Stimulated activated CD8-positive, alpha-beta memory T cell treated with anti-CD3 and anti-CD28 coated beads, Interleukin-4, amount 100 ng/mL, for 4 hours (primary cell): Measurements from ENCODE around the gene NT5DC3.
"Not testable (repeated sequence)": the region's sequence is repeated elsewhere in the genome, so short reads cannot be mapped to it uniquely, and the experiment has no call there.

Experiments
- DNase-seq, 2 donors: peaks; one replicate each; pipeline ENCODE4 v3.0.0-alpha.2; 2020; ENCODE audit warnings: low read depth in 2 of 2, low spot score in 1 of 2

The NT5DC3 gene

DNA sequence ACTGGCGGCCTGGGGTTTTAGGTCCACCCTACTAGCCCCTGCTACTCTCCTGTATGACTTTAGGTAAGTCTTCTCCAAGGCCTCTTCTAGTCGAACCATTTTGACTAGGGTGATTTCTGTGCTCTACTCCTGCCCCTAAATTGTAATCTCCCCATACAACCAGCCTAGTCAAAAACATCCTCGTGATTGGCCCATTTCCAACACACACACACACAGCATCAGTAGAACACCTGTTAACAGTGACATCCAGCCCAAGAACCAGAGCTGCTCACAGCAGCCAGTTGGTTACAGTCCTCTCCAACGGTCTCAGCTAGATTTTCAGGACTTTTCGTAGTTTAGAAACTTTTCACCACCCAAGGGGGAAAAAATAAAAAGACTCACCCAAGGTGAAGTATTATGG, 30.9 kb downstream of the NT5DC3 start:
- no peak for DNase-seq

DNA sequence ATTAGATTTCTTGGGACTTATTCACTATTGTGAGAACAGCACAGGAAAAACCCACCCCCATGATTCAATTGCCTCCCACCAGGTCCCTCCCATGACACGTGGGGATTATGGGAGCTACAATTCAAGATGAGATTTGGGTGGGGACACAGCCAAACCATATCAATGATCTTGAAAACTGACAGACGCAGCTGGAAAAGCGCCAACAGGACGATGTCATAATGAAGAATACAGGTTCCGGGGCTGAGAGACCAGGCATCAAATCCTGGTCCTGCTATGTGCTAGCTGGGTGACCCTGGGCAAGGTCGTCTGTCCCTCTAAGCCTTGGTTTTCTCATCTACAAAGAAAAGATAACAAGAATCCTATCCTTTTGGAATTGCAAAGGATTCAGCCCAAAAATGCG, 31.4 kb downstream of the NT5DC3 start:
- not testable (repeated sequence) for DNase-seq

DNA sequence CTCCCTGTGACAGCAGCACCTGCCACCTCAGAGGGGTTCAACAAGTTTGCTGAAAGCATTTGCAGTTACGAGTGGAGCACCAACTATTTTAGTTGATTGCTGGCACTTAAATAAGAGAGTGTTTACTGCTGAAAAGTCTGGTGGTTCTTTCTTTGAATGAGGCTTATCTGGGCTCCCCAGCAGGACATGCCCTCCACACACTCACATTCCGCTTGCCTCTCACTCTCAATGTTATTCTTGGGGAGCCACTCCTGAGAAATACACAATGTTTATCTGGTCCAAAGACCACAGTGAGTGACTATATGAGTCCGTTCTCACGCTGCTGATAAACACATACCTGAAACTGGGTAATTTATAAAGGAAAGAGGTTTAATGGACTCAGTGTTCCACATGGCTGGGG, 31.9 kb downstream of the NT5DC3 start:
- DNase-seq, result no peak

DNA sequence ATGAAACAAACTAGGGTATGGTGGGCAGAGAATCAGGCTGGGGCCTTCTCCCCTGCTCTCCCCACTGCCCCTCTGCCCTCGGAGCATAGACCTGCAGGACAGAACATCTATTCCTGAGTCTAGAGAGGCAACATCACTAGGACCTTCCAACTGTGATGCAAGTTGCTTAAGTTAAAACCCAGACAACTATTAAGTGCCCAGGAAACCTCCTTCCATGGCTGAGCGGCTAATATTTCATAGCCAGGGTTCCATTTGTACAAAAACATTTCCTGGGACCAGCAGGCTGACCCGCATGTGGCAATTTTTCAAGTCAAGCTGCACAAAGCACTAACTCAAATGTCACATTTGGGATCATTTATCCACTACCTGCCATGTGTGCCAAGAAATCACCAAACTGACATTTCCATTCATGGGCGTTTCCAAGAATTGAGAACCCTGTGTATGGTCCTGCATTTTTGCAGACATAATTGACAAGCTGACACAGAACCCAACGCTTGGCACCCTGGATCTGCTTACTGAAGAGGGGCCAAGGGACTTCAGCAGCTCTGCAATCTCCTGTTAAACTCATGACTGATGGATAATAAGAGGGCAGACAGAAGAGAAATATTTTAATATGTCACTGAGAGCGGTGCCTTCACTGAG, 32.7 kb downstream of the NT5DC3 start:
- DNase-seq, result no peak

DNA sequence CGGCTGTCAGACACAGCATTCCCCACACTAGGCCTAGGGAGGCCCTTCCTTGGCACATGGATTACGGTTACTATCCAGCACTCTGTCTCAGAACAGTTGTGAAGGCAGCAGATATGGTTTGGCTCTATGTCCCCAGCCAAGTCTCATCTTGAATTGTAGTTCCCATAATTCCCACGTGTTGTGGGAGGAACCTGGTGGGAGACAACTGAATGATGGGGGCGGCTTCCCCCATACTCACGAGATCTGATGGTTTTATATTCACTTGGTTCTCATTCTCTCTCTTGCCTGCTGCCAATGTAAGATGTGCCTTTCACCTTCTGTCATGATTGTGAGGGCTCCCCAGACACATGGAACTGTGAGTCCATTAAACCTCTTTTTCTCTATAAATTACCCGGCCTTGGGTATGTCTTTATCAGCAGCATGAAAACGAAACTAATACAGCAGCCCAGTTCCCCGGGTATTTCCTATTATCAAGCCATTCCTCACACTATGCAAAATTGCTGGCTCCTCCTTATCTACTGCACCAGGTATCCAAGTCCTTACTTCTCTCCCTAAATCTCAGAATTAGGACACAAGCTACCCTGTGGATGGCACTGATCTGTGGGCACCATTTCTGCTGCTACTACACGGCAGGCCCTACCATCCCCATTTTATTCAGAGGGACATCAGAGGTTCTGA, 33.3 kb downstream of the NT5DC3 start:
- no peak for DNase-seq

DNA sequence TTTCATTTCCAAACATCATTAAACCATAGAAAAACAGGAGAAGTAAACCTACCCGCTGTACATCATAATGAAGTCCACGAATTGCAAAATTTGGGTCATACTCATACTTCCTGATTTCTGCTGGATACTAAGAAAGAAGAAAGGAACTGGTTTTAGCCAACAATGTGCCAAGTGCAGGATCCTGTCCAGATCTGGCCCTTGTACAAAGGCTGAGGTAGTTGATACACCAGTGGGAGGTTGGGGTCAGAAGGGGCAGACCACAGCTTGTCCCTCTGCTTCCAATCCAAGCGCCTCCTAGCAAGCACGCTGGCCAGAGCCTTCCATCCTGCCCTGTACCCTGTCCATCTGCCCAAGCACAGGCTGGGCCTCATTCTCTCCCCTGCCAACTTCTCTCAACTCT, 34.2 kb downstream of the NT5DC3 start:
- DNase-seq, result no peak

DNA sequence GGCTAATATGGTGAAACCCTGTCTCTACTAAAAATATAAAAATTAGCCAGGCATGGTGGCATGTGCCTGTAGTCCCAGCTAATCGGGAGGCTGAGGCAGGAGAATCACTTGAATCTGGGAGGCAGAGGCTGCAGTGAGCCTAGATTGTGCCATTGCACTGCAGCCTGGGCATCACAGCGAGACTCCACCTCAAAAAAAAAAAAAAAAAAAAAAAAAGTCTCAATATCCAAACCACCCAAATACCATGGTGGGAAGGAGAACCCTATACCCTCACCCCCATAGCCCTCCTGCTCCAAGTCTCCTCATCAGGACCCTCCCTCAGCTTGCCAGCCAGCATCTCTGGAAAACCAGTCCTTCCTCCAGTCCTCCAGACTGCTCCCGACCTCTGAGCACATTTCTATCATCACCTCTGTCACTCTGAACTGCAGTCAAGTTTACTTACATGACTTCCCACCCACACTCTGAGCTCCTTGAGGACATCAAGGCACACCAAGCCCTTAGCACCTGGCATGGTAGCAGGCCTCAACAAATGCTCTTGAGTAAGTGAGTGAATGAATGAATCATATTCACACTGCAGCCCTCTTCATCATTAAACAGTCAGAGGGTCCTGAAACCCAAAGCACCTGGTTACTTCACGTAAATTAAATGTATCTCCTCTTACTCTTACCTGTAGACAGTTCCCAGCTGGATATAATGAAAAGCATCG, 35.2 kb downstream of the NT5DC3 start:
- no peak for DNase-seq

DNA sequence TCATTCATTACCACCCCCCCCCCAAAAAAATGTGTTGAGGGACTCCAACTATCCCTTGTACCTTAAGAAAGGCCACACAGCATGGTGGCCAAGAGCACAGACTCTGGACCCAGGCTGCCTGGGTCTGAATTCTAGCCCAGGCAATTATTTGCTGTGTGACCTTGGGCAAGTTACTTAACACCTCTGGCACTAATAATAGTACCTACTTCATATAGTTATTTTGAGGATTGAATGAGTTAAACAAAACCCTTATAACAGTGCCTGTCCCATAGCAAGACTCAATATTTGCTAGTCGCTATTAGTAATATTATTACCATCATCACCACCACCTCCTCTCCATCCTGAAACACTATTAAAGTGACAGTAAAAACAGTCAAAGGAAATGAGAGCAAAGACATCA, 37.2 kb downstream of the NT5DC3 start:
- no peak for DNase-seq

DNA sequence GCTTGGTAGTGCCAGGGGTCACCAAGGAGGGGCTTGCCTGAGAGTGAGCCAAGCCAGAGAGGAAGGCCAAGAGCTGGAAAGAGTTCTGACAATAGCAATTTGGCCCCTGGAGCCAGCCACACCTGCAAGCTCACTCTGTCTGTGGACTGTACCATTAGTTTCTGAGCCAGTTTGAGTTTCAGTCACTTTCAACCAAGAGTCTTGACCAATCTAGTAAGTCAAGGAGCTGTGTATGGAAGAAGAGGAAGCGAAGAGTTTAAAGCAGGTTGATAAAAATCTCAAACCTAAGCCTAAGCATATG, 38.5 kb downstream of the NT5DC3 start:
- no peak for DNase-seq

DNA sequence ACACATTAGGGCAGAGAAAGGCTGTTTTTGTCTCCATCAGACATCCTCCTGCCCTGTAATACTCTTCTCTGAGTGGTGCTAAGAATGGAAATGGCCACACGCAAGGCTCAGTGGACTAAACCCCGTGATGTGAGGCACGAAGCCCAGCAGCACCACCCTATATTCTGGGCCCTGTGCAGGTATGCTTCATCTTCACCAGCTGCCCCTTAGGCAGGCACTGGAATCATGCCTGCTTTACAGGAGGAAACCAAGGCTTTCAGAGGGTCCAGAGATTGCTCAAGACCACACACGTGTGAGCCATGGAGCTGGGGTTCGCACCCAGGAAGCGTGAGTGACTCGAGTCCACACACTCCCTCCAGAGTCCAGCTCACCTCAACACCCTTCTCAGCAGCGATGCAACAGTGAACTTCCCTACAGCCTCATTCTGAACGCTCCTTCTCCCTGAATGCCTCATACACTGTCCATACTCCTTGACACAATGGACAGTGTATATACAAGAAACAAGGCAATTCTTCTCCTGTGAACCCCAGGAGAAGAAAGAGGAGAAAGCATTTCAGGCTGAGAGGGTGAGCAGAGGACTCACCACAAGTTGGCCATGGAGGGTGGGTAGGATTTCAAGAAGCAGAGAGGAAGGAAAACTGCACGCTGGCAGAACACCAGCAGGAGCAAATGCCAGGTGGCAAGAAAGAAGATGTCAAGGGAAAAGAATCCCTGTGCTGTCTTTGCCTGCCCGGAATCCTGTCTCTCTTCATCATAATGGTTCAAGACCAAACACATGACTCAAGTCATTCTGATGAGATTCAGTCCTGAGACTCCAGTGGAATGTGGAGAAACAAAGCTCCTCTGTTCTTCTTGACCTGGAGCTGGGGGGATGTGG, 39.1 kb downstream of the NT5DC3 start:
- DNase-seq, result no peak

DNA sequence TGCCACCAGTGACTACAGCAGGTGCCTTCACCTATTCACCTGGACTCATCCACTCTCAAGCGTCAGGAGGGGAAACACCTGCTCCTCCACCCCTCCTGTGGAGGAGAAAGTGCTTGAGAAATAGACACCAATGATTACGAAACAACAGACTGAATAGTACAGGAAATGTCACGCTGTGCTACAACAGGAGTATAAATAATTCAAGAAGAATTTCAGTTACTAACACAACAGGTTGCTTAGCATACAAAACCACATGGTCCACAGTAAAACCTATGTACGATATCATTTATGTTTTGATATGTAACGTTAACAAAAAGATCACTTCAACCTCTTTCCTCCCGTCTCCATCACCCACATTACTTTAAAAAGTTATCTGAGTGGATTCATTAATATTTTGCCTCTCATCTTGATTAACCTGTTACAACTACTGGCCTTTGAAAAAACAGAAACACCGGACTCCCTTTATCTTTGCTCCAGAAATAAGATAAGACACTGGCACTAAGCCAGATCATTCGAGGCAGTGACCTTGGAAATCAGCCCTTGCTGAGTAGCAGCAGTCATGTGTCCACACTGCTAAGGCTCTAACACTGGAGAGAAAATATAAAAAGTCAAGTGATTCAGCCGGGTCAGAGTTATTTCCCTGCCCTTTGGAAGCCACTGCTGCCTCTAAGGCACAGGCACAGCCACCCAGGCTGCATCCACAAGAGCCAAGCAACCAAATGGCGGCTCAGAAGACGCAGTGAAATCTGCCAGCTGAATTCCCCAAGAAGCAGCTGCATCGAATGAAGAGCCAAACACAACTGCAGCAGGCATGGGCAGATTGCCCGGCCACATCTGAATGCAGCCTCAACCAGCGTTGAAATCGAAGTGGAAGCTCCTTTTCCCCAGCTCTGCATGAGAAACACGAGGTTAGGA, 40.9 kb downstream of the NT5DC3 start:
- DNase-seq, result no peak

DNA sequence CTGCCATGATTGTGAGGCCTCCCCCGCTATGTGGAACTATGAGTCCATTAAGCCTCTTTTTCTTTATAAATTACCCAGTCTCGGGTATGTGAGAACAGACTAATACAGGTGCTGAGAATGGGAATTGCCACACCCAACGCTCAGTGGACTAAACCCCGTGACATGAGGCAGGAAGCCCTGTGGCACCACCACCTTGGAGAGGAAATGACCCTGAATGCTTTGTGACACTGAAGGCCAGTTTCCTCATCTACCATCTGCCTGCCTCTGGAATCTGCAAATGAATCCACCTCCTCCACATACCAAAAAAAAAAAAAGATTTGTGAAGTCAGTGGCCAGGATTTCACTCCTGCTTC, 41.6 kb downstream of the NT5DC3 start:
- no peak for DNase-seq

DNA sequence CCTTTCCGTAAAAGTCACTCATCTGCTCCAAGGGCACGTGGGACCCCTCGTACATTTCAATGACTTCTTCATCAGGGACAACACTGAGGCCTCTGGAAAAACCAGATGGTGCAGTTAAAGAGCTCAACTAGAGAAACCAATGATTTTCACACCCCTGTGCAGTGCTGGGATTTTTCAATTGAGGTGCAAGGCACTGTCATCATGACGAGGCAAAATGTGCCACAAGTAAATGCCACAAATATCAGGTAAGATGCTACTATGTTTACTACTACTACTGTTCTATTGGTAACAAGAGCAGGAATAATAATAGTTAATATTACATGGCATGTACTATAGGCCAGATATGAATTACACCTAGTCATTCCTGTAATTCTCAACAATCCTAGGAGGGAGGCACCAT, 42.4 kb downstream of the NT5DC3 start:
- no peak for DNase-seq

DNA sequence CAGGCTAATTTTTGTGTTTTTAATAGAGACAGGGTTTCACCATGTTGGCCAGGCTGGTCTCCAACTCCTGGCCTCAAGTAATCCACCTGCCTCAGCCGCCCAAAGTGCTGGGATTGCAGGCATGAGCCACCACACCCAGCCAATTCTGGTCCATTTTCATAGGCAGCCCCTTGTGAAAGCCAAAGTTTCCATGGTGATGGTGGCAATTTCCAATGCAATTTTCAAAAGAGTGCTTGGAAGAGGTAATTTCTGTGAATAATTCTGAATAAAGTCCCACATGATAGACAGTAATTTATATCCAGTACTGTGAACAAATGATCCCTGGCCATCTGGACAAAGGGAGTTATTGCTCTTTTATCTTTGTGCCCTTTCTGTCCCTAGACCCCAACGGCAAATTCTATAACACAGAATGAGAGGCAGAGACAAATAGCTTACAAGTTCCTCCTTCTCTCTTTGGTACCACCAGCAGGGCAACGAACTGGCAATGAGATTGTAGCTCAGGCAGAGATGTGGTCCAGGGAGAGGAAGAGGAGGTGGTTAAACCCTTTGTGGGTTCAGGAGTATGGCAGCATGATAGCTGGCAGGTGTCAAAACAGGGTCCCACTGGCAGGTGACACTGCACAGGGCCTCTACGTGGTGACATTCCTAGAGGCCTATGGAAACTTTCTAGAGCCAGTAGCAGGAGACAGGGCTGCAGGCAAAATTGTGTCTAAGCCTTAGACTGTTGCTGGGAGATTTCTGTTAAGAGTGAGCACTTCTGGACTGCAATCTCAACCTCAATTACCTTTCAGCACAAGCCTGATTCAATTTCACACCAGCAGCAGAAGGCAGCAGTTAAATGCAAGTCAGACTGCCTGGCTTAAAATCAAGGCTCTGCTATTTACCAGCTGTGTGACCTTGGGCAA, 46.5 kb downstream of the NT5DC3 start:
- DNase-seq, result no peak

DNA sequence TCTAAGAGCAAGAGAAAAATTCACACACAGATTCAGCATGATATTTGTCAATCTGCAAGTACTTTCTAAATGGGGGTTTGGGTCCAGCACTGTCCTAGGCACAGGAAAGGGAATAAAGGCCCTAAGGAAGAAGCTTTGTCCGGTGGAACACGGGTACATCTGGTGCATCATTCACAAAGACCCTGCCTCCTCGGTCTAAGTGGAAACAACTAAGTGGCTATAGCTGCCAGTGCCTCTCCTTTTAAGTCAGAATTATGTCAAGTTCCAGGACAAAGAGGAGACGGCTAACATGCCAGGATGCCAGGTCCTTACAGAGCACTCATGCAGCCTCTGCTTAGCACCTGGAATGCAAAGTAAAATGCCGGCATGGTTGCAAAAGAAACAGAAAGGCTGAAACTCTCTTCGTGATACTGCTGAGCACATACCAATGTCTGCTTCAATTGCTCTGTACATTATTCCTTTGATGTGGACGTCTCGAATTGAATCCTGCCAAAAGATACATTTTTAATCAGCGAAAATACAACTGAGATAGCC, 47.5 kb downstream of the NT5DC3 start:
- DNase-seq, result no peak

DNA sequence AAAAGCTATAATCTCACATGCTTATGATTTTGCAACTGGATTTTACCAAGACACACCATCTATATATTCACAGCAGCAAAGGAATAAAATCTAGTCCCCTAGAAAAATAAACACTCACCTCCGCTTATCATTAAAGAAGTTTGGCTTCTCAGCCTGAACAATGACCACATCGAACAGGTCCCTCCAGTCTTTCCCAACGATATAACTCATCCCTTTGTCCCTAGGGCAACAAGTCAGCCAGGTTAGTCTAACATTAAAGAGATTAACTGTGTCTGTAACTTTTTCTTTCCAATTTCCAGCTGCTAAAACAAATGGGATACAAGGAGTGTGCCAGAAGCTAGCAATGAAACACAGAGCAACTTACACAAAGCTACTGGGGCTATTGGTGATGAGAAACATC, 48.0 kb downstream of the NT5DC3 start:
- DNase-seq, result no peak

DNA sequence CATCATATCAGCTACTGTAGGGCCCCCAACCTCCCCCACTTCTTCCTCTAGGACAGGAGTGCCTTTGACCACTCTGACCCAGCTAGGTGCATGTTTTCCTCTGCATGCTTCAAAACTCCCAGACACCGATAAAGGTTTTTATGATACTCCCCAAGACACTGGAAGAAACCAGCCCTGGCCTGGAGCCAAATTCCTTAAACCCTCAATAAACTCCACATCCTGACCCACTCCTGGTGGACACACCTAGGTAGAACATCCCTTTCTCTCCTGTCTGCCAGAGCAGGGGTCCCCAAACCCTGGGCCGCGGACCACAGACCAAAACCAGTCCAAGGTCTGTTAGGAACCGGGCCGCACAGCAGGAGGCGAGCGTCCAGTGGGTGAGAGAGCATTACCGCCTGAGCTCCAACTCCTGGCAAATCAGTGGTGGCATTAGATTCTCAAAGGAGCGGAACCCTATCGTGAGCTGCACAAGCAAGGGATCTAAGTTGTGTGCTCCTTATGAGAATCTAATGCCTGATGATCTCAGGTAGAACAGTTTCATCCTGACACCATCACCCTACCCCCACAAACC, 49.6 kb downstream of the NT5DC3 start:
- DNase-seq, result no peak

DNA sequence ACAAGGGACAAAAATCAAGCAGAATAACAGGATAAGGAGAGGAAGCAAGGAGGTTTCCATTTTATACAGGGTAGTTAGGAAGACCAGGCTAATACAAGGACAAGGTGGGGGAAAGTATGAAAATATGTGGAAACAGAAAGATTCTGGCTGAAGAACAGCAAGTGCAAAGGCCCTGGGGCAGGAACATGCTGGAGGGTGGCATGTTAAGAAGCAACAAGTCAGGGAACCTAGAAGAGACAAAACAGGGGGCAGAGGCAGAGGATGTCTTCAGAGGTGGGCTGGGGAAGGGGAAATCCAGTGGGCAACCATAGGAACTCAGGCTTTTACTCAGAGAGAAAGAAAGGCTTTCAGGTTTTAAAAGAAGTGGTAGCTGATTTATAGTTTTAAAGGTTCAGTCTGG, 54.8 kb downstream of the NT5DC3 start:
- no peak for DNase-seq
